ENCODE measurements around the gene ACR. TPM values are rescaled to one million over a fixed set of nuclear protein-coding genes. Genes with fewer than 3 reads are reported as not detected.

ACR gene
- total RNA-seq, 1 experiment from 2014 or later, result not detected

DNA sequence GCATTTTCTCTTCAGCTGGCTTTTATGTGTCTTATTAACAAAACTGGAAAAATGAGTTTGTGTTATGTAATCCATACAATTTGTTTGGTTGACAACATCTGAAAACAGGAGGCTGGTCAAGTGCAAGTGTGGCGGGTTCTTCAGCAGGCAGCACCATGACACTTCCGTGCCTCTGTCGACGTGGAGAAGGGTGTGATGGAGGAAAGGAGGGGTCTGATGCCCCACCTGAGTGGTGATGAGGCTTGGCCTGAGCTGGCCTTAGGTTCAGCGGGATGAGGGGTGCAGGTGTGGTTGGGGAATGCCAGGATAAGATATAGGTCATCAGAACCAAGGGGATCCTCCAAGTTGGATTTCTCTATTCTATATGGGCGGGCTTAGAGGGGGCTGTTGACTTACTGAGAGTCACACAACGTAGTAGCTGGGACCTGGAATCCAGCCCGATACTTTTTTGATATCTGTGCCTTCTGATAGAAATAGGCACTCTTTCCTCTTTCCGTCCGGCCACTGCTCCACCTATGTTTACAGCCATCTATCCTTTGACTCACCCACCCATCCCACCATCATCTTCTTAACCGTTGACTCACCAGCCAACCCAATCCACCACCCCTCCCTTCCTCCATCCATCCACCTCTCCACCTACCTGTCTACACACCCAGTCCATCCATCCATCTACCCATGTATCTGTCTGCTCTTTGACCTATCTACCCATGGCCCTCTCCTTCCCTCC is 36.4 kb upstream of the ACR start:
- TF ChIP-seq, protein P1, sequence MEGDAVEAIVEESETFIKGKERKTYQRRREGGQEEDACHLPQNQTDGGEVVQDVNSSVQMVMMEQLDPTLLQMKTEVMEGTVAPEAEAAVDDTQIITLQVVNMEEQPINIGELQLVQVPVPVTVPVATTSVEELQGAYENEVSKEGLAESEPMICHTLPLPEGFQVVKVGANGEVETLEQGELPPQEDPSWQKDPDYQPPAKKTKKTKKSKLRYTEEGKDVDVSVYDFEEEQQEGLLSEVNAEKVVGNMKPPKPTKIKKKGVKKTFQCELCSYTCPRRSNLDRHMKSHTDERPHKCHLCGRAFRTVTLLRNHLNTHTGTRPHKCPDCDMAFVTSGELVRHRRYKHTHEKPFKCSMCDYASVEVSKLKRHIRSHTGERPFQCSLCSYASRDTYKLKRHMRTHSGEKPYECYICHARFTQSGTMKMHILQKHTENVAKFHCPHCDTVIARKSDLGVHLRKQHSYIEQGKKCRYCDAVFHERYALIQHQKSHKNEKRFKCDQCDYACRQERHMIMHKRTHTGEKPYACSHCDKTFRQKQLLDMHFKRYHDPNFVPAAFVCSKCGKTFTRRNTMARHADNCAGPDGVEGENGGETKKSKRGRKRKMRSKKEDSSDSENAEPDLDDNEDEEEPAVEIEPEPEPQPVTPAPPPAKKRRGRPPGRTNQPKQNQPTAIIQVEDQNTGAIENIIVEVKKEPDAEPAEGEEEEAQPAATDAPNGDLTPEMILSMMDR (conservative IDR thresholded peaks at IDR 0.05), result no peak
- no peak for TF ChIP-seq EZH2 (IDR thresholded peaks at IDR 0.05; ENCODE audit: low read depth)
- ChIA-PET POLR2A (ENCODE audit: unreplicated experiment) (no interaction called here), CTCF (no interaction called here)
- H3F3A ChIP-seq (ENCODE audit: insufficient read depth, low read depth), result peaks cover 2% of the 10 kb centered on the region; the same call in 1 of the 2 replicates
- no TSS peak for BruUV-seq (replicated peaks)
- no peaks in the 10 kb centered on the region for H3K36me3 ChIP-seq (ENCODE audit: low read depth)
- no peaks in the 10 kb centered on the region for H4K20me1 ChIP-seq (ENCODE audit: insufficient read depth)
- no peak overlapping the region for H3K4me2 ChIP-seq
- no peak for DNase-seq
- no peaks in the 10 kb centered on the region for H3K9me3 ChIP-seq (ENCODE audit: insufficient read depth, low read depth)
- no peak overlapping the region for H3K4me3 ChIP-seq
- H2AFZ ChIP-seq, result no peak overlapping the region
- H3K9me2 ChIP-seq (ENCODE audit: insufficient read depth), result no peaks in the 10 kb centered on the region
- intact Hi-C loops (cut with micrococcal nuclease; ENCODE audit: unreplicated experiment), result no loop called here
- H3K4me1 ChIP-seq (replicated peaks; ENCODE audit: insufficient read depth), result 0 out of 2 replicates have a peak, but pooled peaks cover 4% of the 10 kb centered on the region
- H3K79me2 ChIP-seq (ENCODE audit: low read depth), result no peaks in the 10 kb centered on the region
- H3K27me3 ChIP-seq (ENCODE audit: insufficient read depth, low read depth), result no peaks in the 10 kb centered on the region
- no peak overlapping the region for H3K27ac ChIP-seq

DNA sequence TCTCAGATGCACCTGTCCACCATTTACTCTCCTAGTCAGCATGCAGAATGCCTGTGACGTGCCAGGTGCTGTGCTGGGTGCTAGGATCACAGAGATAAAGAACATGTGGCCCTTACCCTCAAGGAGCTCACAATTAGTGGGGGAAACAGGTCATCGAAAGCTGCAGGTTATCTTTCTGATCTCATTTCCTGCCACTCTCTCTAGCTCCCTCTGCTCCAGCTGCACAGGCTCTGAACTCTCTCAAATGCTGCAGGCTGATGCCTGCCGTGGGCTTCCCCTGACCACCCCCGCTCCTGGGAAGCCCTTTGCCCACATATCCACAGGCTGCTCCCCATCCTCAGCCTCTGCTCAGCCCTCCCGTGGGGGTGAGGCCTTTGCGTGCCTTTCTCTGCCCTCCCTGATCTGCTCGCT is 35.7 kb upstream of the ACR start:
- H3K36me3 ChIP-seq (ENCODE audit: low read depth), result no peaks in the 10 kb centered on the region
- no peaks in the 10 kb centered on the region for H3K79me2 ChIP-seq (ENCODE audit: low read depth)
- H3K9me2 ChIP-seq (ENCODE audit: insufficient read depth), result no peaks in the 10 kb centered on the region
- ChIA-PET CTCF (interaction anchor here (0.6 kb wide), 1 partner anchor 622 kb away, joined by 4 read pairs; no protein-coding TSS in a partner anchor), POLR2A (ENCODE audit: unreplicated experiment) (no interaction called here)
- no peak for DNase-seq
- no peak overlapping the region for H2AFZ ChIP-seq
- H3F3A ChIP-seq (ENCODE audit: insufficient read depth, low read depth), result no peaks in the 10 kb centered on the region
- 0 out of 2 replicates have a peak, but pooled peaks cover 4% of the 10 kb centered on the region for H3K4me1 ChIP-seq (replicated peaks; ENCODE audit: insufficient read depth)
- TF ChIP-seq EZH2 (IDR thresholded peaks at IDR 0.05; ENCODE audit: low read depth), result no peak
- TF ChIP-seq, protein P1 (conservative IDR thresholded peaks at IDR 0.05), result no peak
- no peaks in the 10 kb centered on the region for H3K9me3 ChIP-seq (ENCODE audit: insufficient read depth, low read depth)
- H4K20me1 ChIP-seq (ENCODE audit: insufficient read depth), result no peaks in the 10 kb centered on the region
- no peak overlapping the region for H3K27ac ChIP-seq
- intact Hi-C loops (cut with micrococcal nuclease; ENCODE audit: unreplicated experiment), result no loop called here
- no TSS peak for BruUV-seq (replicated peaks)
- no peak overlapping the region for H3K4me3 ChIP-seq
- no peak overlapping the region for H3K4me2 ChIP-seq
- H3K27me3 ChIP-seq (ENCODE audit: insufficient read depth, low read depth), result no peaks in the 10 kb centered on the region

DNA sequence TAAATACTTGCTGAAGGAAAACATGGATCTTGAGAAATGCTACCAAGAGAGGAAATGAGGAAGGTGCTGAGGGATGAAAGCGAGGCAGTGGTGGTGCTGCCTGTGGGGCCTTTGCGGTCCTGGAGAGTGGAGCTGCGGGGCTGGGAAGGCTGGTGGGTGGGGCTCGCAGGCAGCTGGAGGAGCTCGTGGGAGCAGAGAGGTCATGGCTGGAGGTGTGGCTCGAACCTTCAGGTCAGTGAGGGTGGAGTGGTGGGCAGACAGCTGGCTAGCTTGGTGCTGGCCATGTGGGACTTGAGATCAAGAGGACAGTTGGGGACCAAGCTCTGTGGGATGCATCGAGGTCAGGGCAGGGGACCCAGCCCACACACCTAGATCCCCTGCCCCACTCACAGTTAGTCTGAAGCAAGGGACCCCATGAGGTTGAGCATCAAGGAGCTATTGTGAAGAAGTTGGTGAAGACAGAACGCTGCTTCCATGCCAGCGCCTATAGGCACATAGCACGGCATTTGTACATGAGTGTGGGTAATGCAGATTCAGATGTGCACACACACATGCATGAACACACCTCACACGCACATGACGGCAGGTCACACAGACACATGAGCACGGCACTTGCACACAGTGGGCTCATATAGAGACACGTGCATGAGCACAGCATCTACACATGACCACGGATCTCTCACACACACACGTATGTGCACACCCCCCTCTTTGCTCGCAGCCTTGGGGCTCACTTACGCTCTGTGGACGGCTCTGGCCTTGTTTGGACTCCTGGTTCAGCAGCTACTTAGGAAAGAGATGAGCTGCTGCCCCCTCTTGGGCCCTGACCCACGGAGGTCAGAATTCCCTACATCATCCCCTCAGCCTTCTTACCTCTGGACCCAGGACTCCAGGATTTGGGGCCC is 34.9 kb upstream of the ACR start:
- no peaks in the 10 kb centered on the region for H3K9me2 ChIP-seq (ENCODE audit: insufficient read depth)
- no peaks in the 10 kb centered on the region for H3K36me3 ChIP-seq (ENCODE audit: low read depth)
- no peaks in the 10 kb centered on the region for H3K27me3 ChIP-seq (ENCODE audit: insufficient read depth, low read depth)
- no peak for TF ChIP-seq EZH2 (IDR thresholded peaks at IDR 0.05; ENCODE audit: low read depth)
- TF ChIP-seq, protein P1 (conservative IDR thresholded peaks at IDR 0.05), result no peak
- 0 out of 2 replicates have a peak, but pooled peaks cover 1% of the 10 kb centered on the region for H3K4me1 ChIP-seq (replicated peaks; ENCODE audit: insufficient read depth)
- no peaks in the 10 kb centered on the region for H4K20me1 ChIP-seq (ENCODE audit: insufficient read depth)
- H2AFZ ChIP-seq, result no peak overlapping the region
- DNase-seq, result no peak
- BruUV-seq (replicated peaks), result no TSS peak
- H3K4me3 ChIP-seq, result no peak overlapping the region
- ChIA-PET POLR2A (ENCODE audit: unreplicated experiment) (no interaction called here), CTCF (interaction anchor here (0.6 kb wide), 2 partner anchors 106 to 622 kb away, joined by 3 to 4 read pairs; no protein-coding TSS in a partner anchor)
- H3F3A ChIP-seq (ENCODE audit: insufficient read depth, low read depth), result no peaks in the 10 kb centered on the region; the same call in 1 of the 2 replicates
- no peaks in the 10 kb centered on the region for H3K79me2 ChIP-seq (ENCODE audit: low read depth)
- H3K27ac ChIP-seq, result no peak overlapping the region
- no peaks in the 10 kb centered on the region for H3K9me3 ChIP-seq (ENCODE audit: insufficient read depth, low read depth)
- intact Hi-C loops (cut with micrococcal nuclease; ENCODE audit: unreplicated experiment), result no loop called here
- H3K4me2 ChIP-seq, result no peak overlapping the region

Data from PC-9 (cell line).